IPS DF 6.9 (cell line): ENCODE measurements around the gene IST1.
"Not testable (repeated sequence)": the region's sequence is repeated elsewhere in the genome, so short reads cannot be mapped to it uniquely, and the experiment has no call there.

ENCODE experiments used
- DNase-seq: peaks from one replicate; pipeline ENCODE4 v3.0.0-alpha.2; 2013; ENCODE audit warnings: low read depth, low spot score
- H3K27ac ChIP-seq: one replicate; pipeline ENCODE4 v1.5.1; 2013; ENCODE audit warnings: low read length, control low read depth
- H3K27me3 ChIP-seq: 2 replicates; pipeline ENCODE4 v1.6.1; 2013; ENCODE audit warnings: mild to moderate bottlenecking, low read length; ENCODE audit not compliant: control insufficient read depth, insufficient read depth
- H3K36me3 ChIP-seq: 2 replicates; pipeline ENCODE4 v1.6.1; 2013; ENCODE audit warnings: low read length; ENCODE audit not compliant: control insufficient read depth, insufficient read depth
- H3K4me1 ChIP-seq: 2 replicates; pipeline ENCODE4 v1.6.1; 2013; ENCODE audit warnings: low read length; ENCODE audit not compliant: control insufficient read depth, insufficient read depth
- H3K4me3 ChIP-seq: 2 replicates; pipeline ENCODE4 v1.5.1; 2013; ENCODE audit warnings: mild to moderate bottlenecking, low read length
- H3K9me3 ChIP-seq: 2 replicates; pipeline ENCODE4 v1.6.1; 2013; ENCODE audit warnings: low read length, inconsistent platforms; ENCODE audit not compliant: control insufficient read depth, insufficient read depth
- WGBS: extraction: QIAGEN DNeasy Blood & Tissue Kit; methylation state at CpG from one replicate; pipeline ENCODE4 v1.1.7; 2013; ENCODE audit warnings: mixed read lengths, missing lambda C conversion rate; ENCODE audit not compliant: insufficient read length, insufficient coverage; 5-methylcytosine and 5-hydroxymethylcytosine counted together

IST1 gene

GRCh38 chr16:71855937-71856662 lies 39.2 kb upstream of the IST1 start:
- Histone ChIP-seq H3K27ac (no peak overlapping the region), H3K4me3 (no peak overlapping the region), H3K36me3 (peaks cover 8% of the 10 kb centered on the region), H3K27me3 (no peaks in the 10 kb centered on the region), H3K4me1 (no peaks in the 10 kb centered on the region), H3K9me3 (no peaks in the 10 kb centered on the region)
- DNase-seq: no peak
- no CpG with 5 or more reads among the region's 5 CpGs for WGBS

GRCh38 chr16:71859762-71860521 lies 35.4 kb upstream of the IST1 start:
- no peak for DNase-seq
- H3K36me3 ChIP-seq: peaks cover 10% of the 10 kb centered on the region
- H3K27ac ChIP-seq: no peak overlapping the region
- no peaks in the 10 kb centered on the region for H3K9me3 ChIP-seq
- H3K4me3 ChIP-seq: no peak overlapping the region
- WGBS: no CpG with 5 or more reads among the region's 32 CpGs
- H3K4me1 ChIP-seq: no peaks in the 10 kb centered on the region
- H3K27me3 ChIP-seq: no peaks in the 10 kb centered on the region

- WGBS: no CpG with 5 or more reads among the region's 5 CpGs
Observed at GRCh38 chr16:71863995-71864394, 31.3 kb upstream of the IST1 start.

DNA sequence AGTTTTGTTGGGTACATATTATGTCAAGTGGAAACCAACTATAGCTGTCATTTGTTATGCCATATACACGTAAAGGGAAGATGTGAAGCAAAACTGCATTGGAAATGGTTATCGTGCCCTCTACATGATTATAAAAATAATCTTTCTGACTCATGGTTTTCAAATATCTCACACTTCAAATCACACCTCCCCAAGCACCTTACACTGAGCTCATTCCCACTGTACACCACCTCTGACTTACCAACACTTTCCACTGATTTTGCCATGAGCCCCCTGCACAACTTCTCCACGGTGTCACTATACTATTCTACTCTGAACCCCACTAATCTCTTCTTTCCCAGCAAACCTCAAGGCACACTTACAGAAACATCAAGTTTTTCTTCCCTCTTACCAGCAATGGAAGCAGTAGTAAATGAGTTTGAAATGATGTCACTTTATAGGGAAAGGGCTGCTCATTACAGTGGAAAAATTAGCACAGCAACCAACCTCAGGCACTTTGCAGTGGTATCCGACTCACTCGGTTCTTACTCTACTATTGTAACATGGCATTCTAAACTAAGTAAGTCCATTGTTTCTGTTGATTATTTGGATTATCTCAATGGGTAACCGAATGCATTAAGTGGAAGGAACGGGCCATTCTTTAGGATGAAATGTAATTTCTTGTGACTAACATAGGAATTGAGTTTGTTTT lies 30.0 kb upstream of the IST1 start:
- Histone ChIP-seq H3K4me3 (no peak overlapping the region), H3K9me3 (no peaks in the 10 kb centered on the region), H3K27me3 (no peaks in the 10 kb centered on the region), H3K27ac (no peak overlapping the region), H3K4me1 (no peaks in the 10 kb centered on the region), H3K36me3 (peaks cover 6% of the 10 kb centered on the region; the same call in 1 of the 2 replicates)
- no peak for DNase-seq
- no CpG with 5 or more reads among the region's 7 CpGs for WGBS

More at GRCh38 chr16:71863995-71864394, 31.3 kb upstream of the IST1 start:
- H3K27ac ChIP-seq: no peak overlapping the region
- H3K9me3 ChIP-seq: no peaks in the 10 kb centered on the region
- no peaks in the 10 kb centered on the region for H3K27me3 ChIP-seq
- no peak for DNase-seq
- peaks cover 10% of the 10 kb centered on the region for H3K36me3 ChIP-seq
- no peaks in the 10 kb centered on the region for H3K4me1 ChIP-seq
- no peak overlapping the region for H3K4me3 ChIP-seq

GRCh38 chr16:71867175-71867574 lies 28.2 kb upstream of the IST1 start:
- not testable (repeated sequence) for H3K27me3 ChIP-seq, H3K4me1 ChIP-seq, H3K36me3 ChIP-seq, H3K27ac ChIP-seq, H3K4me3 ChIP-seq, DNase-seq, H3K9me3 ChIP-seq
- no CpG with 5 or more reads among the region's 6 CpGs for WGBS

- Histone ChIP-seq H3K27me3 (no peaks in the 10 kb centered on the region), H3K4me3 (no peak overlapping the region), H3K27ac (no peak overlapping the region), H3K9me3 (no peaks in the 10 kb centered on the region), H3K36me3 (peaks cover 3% of the 10 kb centered on the region; the same call in 1 of the 2 replicates), H3K4me1 (no peaks in the 10 kb centered on the region)
- DNase-seq: no peak
- no CpG with 5 or more reads among the region's 3 CpGs for WGBS
Observed at GRCh38 chr16:71867939-71868338, 27.4 kb upstream of the IST1 start.

DNA sequence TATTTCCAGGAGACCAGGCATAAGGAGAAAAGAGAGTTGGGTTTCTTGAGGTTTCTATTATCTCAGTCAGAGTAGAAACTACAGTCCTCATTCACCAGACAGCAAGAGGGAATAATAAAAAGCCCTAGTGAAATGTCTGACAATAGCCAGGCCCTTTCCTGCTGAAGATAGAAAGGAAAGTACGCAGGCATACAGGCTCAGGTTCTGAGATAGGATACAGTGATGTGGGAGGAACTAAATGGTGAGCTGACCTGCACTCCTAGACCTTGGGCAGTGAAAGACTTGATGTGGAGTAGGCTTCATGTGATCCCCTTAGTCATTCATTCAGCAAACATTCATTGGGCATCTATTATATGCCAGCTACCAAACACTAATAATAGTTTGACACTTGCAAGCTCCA lies 26.2 kb upstream of the IST1 start:
- WGBS: no CpG with 5 or more reads among the region's 1 CpG
- no peak overlapping the region for H3K4me3 ChIP-seq

DNA sequence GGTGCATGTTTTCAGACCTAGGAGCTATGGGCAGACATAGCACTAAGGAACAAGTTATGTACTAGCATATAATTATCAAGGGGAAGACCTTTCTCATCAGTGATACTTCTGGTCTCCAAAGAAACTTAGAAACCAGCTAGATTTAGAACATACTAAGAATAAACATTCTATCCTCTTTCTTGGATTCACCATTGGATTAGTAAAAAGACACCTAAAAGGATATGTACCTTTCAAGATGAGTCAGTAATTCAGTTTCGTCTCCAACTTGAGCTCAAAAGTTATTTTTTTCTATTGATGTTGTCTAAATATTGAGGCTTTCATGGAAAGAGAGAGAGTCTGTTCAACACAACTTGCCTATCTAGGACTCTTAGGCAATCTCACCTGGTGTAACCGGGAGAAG lies 24.5 kb upstream of the IST1 start:
- WGBS: no CpG with 5 or more reads among the region's 2 CpGs
- no peaks in the 10 kb centered on the region for H3K4me1 ChIP-seq
- H3K36me3 ChIP-seq: no peaks in the 10 kb centered on the region; the same call in 1 of the 2 replicates
- no peaks in the 10 kb centered on the region for H3K9me3 ChIP-seq
- DNase-seq: no peak
- H3K4me3 ChIP-seq: no peak overlapping the region
- no peaks in the 10 kb centered on the region for H3K27me3 ChIP-seq
- no peak overlapping the region for H3K27ac ChIP-seq

More for the DNA sequence above, 26.2 kb upstream of the IST1 start:
- H3K9me3 ChIP-seq: no peaks in the 10 kb centered on the region
- no peaks in the 10 kb centered on the region; the same call in 1 of the 2 replicates for H3K36me3 ChIP-seq
- H3K4me1 ChIP-seq: no peaks in the 10 kb centered on the region
- H3K27ac ChIP-seq: no peak overlapping the region
- no peak for DNase-seq
- H3K27me3 ChIP-seq: no peaks in the 10 kb centered on the region

DNA sequence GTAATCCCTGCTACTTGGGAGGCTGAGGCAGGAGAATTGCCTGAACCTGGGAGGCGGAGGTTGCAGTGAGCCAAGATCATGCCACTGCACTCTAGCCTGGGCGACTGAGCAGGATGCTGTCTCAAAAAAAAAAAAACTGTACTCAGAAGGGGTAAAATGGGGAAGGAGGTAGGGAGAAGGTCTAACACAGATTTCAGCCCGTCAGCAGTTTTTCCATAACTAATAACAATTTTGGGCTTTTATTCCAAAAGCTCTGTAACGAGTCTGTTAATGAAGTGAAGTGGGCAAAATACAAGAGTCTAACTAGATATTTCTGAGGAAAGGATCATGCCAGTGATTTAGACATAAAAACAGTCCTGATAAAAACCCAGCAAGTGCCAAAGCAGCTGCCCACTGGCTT lies 22.1 kb upstream of the IST1 start:
- no peak for DNase-seq
- Histone ChIP-seq H3K36me3 (peaks cover 2% of the 10 kb centered on the region; the same call in 1 of the 2 replicates), H3K9me3 (no peaks in the 10 kb centered on the region), H3K27me3 (no peaks in the 10 kb centered on the region), H3K27ac (no peak overlapping the region), H3K4me3 (no peak overlapping the region), H3K4me1 (no peaks in the 10 kb centered on the region)
- no CpG with 5 or more reads among the region's 4 CpGs for WGBS

DNA sequence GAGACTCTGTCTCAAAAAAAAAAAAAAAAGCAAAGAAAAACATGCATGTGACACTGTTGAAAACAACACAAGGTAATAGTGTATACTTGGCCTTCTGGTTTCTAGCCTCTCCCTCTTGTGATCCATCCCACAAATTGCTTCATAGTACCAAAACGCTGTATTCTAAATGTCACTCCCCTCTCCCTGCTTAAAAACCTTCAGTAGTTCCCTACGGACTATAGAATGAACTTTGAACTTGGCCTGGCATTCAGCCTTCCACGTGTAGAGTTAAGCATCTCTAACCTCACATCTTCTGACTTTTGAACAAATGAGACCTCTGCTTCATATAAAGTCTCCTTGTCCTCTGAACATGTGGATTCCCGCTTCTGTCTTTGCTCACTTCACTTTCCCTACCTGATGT lies 16.4 kb upstream of the IST1 start:
- Histone ChIP-seq H3K9me3 (no peaks in the 10 kb centered on the region), H3K27ac (no peak overlapping the region), H3K4me1 (no peaks in the 10 kb centered on the region), H3K4me3 (no peak overlapping the region), H3K36me3 (peaks cover 8% of the 10 kb centered on the region; the same call in 1 of the 2 replicates), H3K27me3 (no peaks in the 10 kb centered on the region)
- no peak for DNase-seq
- WGBS: no CpG with 5 or more reads among the region's 4 CpGs
